HG02642 (cell line): ENCODE measurements around the gene NBDY.
"Not testable (repeated sequence)": the region's sequence is repeated elsewhere in the genome, so short reads cannot be mapped to it uniquely, and the experiment has no call there.

Experiments
- ATAC-seq: cut with Tn5 transposase; IDR thresholded peaks from one replicate; pipeline ENCODE4 v1.9.1; 2021; ENCODE audit warnings: mild to moderate bottlenecking; ENCODE audit not compliant: unreplicated experiment, poor library complexity

NBDY gene

GRCh38 chrX:56764153-56764974 lies 35.3 kb downstream of the NBDY start:
- peak; percentile 76 for ATAC-seq

GRCh38 chrX:56764975-56765791 lies 36.1 kb downstream of the NBDY start:
- no peak for ATAC-seq

GRCh38 chrX:56765811-56766553 lies 36.9 kb downstream of the NBDY start:
- no peak for ATAC-seq

- no peak for ATAC-seq
Measured at GRCh38 chrX:56766554-56767347, 37.7 kb downstream of the NBDY start.

GRCh38 chrX:56767348-56768119 lies 38.5 kb downstream of the NBDY start:
- not testable (repeated sequence) for ATAC-seq

GRCh38 chrX:56768120-56768660 lies 39.1 kb downstream of the NBDY start:
- not testable (repeated sequence) for ATAC-seq

- ATAC-seq = not testable (repeated sequence)
Measured at GRCh38 chrX:56772675-56773521, 43.9 kb downstream of the NBDY start.

- ATAC-seq = not testable (repeated sequence)
Measured at GRCh38 chrX:56773522-56774060, 44.5 kb downstream of the NBDY start.

GRCh38 chrX:56778099-56778923 lies 49.3 kb downstream of the NBDY start:
- ATAC-seq = not testable (repeated sequence)

- not testable (repeated sequence) for ATAC-seq
Measured at GRCh38 chrX:56778924-56779468, 50.0 kb downstream of the NBDY start.

GRCh38 chrX:56780681-56781649 lies 51.9 kb downstream of the NBDY start:
- not testable (repeated sequence) for ATAC-seq

- no peak for ATAC-seq
Measured at GRCh38 chrX:56782352-56782751, 53.3 kb downstream of the NBDY start.

GRCh38 chrX:56782791-56783449 lies 53.9 kb downstream of the NBDY start:
- ATAC-seq = no peak

GRCh38 chrX:56783450-56783831 lies 54.4 kb downstream of the NBDY start:
- no peak for ATAC-seq
